ENCODE measurements around the gene ADAM33. TPM values are rescaled to one million over a fixed set of nuclear protein-coding genes. Genes with fewer than 3 reads are reported as not detected.

The ADAM33 gene
- polyA plus RNA-seq, 1 donor = 15.5 TPM

- H3K4me1 ChIP-seq (ENCODE audit: control insufficient read depth, insufficient read depth, low read length) = peaks cover 6% of the 10 kb centered on the region
- peaks cover 11% of the 10 kb centered on the region for H3K27me3 ChIP-seq (ENCODE audit: control insufficient read depth, insufficient read depth, low read length)
- no CpG with 5 or more reads among the region's 11 CpGs for WGBS (ENCODE audit: insufficient coverage, low lambda C conversion rate)
- no peaks in the 10 kb centered on the region for H3K9me3 ChIP-seq (ENCODE audit: control insufficient read depth, low read depth, low read length)
- DNase-seq = no peak
- no peak overlapping the region for H3K4me3 ChIP-seq (ENCODE audit: low read length)
- no peaks in the 10 kb centered on the region for H3K36me3 ChIP-seq (ENCODE audit: control insufficient read depth, insufficient read depth, low read length)
- H3K27ac ChIP-seq (ENCODE audit: low read length) = no peak overlapping the region
Measured at GRCh38 chr20:3689978-3690377, 8.2 kb upstream of the ADAM33 start.

- WGBS (ENCODE audit: insufficient coverage, low lambda C conversion rate) = no CpG with 5 or more reads among the region's 2 CpGs
- H3K27ac ChIP-seq (ENCODE audit: low read length) = no peak overlapping the region
- no peak for DNase-seq
- no peak overlapping the region for H3K4me3 ChIP-seq (ENCODE audit: low read length)
- peaks cover 25% of the 10 kb centered on the region for H3K27me3 ChIP-seq (ENCODE audit: control insufficient read depth, insufficient read depth, low read length)
- H3K36me3 ChIP-seq (ENCODE audit: control insufficient read depth, insufficient read depth, low read length) = no peaks in the 10 kb centered on the region
- H3K9me3 ChIP-seq (ENCODE audit: control insufficient read depth, low read depth, low read length) = no peaks in the 10 kb centered on the region
- peaks cover 6% of the 10 kb centered on the region for H3K4me1 ChIP-seq (ENCODE audit: control insufficient read depth, insufficient read depth, low read length)
Measured at GRCh38 chr20:3687655-3688054, 5.8 kb upstream of the ADAM33 start.

- Histone ChIP-seq H3K4me3 (ENCODE audit: low read length) (no peak overlapping the region), H3K36me3 (ENCODE audit: control insufficient read depth, insufficient read depth, low read length) (no peaks in the 10 kb centered on the region), H3K27me3 (ENCODE audit: control insufficient read depth, insufficient read depth, low read length) (peaks cover 31% of the 10 kb centered on the region), H3K9me3 (ENCODE audit: control insufficient read depth, low read depth, low read length) (no peaks in the 10 kb centered on the region), H3K27ac (ENCODE audit: low read length) (peak overlapping the region; percentile 39), H3K4me1 (ENCODE audit: control insufficient read depth, insufficient read depth, low read length) (peaks cover 6% of the 10 kb centered on the region)
- WGBS (ENCODE audit: insufficient coverage, low lambda C conversion rate) = no CpG with 5 or more reads among the region's 9 CpGs
- DNase-seq = peak; percentile 60 to 70
Measured at GRCh38 chr20:3686867-3687321, 5.1 kb upstream of the ADAM33 start.

DNA sequence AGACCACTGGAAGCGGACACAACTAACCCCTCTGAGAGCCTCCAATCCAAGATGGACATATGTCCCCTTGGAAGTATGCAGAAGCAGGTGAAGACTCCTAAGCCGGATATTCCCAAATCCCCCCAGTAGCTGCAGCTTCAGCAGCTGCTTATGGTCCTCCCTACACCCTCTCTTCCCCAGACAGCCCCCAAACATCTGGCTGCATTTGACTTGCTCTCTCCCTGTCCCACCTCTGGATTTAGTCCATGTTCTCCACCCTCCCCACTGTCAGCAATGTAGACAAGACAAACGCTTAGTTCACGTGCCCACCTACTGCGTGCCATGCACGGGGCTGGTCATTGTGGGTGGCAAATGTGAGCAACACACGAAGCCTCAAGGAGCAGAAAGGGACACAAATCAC, 4.6 kb upstream of the ADAM33 start:
- Histone ChIP-seq H3K27me3 (ENCODE audit: control insufficient read depth, insufficient read depth, low read length) (peaks cover 35% of the 10 kb centered on the region), H3K4me1 (ENCODE audit: control insufficient read depth, insufficient read depth, low read length) (peaks cover 6% of the 10 kb centered on the region), H3K4me3 (ENCODE audit: low read length) (no peak overlapping the region), H3K9me3 (ENCODE audit: control insufficient read depth, low read depth, low read length) (peaks cover 3% of the 10 kb centered on the region), H3K36me3 (ENCODE audit: control insufficient read depth, insufficient read depth, low read length) (no peaks in the 10 kb centered on the region), H3K27ac (ENCODE audit: low read length) (no peak overlapping the region)
- no CpG with 5 or more reads among the region's 7 CpGs for WGBS (ENCODE audit: insufficient coverage, low lambda C conversion rate)
- no peak for DNase-seq

DNA sequence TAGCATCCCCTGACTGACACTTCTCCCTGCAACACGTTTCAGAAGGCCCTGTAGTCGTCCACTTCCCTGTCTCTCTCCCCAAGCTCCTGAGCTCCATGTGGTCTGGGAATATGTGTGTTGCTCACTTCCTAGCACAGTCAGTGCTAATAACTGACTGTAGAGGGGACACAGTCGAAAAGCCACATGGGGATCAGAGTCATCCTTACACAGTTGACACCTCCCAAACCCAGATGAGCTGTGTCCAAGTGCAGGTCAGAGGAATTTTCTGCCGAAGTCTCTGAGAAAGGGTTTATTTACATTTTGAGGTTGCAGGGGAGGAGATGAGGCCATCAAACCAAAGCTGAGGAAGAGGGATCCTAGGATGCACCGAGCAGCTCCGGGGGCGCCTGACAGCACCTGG, 3.5 kb upstream of the ADAM33 start:
- Histone ChIP-seq H3K27ac (ENCODE audit: low read length) (no peak overlapping the region), H3K4me3 (ENCODE audit: low read length) (no peak overlapping the region), H3K4me1 (ENCODE audit: control insufficient read depth, insufficient read depth, low read length) (peaks cover 6% of the 10 kb centered on the region), H3K27me3 (ENCODE audit: control insufficient read depth, insufficient read depth, low read length) (peaks cover 46% of the 10 kb centered on the region), H3K9me3 (ENCODE audit: control insufficient read depth, low read depth, low read length) (peaks cover 3% of the 10 kb centered on the region), H3K36me3 (ENCODE audit: control insufficient read depth, insufficient read depth, low read length) (no peaks in the 10 kb centered on the region)
- WGBS (ENCODE audit: insufficient coverage, low lambda C conversion rate) = no CpG with 5 or more reads among the region's 7 CpGs
- no peak for DNase-seq

GRCh38 chr20:3681352-3681930, 369 bp downstream of the ADAM33 start:
- no peak overlapping the region for H3K27ac ChIP-seq (ENCODE audit: low read length)
- no peaks in the 10 kb centered on the region for H3K36me3 ChIP-seq (ENCODE audit: control insufficient read depth, insufficient read depth, low read length)
- peak overlapping the region; percentile 45 for H3K4me3 ChIP-seq (ENCODE audit: low read length)
- peaks cover 8% of the 10 kb centered on the region for H3K4me1 ChIP-seq (ENCODE audit: control insufficient read depth, insufficient read depth, low read length)
- H3K27me3 ChIP-seq (ENCODE audit: control insufficient read depth, insufficient read depth, low read length) = peaks cover 59% of the 10 kb centered on the region
- no CpG with 5 or more reads among the region's 32 CpGs for WGBS (ENCODE audit: insufficient coverage, low lambda C conversion rate)
- peaks cover 3% of the 10 kb centered on the region for H3K9me3 ChIP-seq (ENCODE audit: control insufficient read depth, low read depth, low read length)
- DNase-seq = no peak

- Histone ChIP-seq H3K27ac (ENCODE audit: low read length) (peak overlapping the region; percentile 33), H3K4me3 (ENCODE audit: low read length) (peak overlapping the region; percentile 45), H3K36me3 (ENCODE audit: control insufficient read depth, insufficient read depth, low read length) (no peaks in the 10 kb centered on the region), H3K9me3 (ENCODE audit: control insufficient read depth, low read depth, low read length) (peaks cover 3% of the 10 kb centered on the region), H3K27me3 (ENCODE audit: control insufficient read depth, insufficient read depth, low read length) (peaks cover 63% of the 10 kb centered on the region), H3K4me1 (ENCODE audit: control insufficient read depth, insufficient read depth, low read length) (peaks cover 8% of the 10 kb centered on the region)
- no CpG with 5 or more reads among the region's 15 CpGs for WGBS (ENCODE audit: insufficient coverage, low lambda C conversion rate)
- no peak for DNase-seq
Measured at GRCh38 chr20:3680701-3681351, 984 bp downstream of the ADAM33 start.

DNA sequence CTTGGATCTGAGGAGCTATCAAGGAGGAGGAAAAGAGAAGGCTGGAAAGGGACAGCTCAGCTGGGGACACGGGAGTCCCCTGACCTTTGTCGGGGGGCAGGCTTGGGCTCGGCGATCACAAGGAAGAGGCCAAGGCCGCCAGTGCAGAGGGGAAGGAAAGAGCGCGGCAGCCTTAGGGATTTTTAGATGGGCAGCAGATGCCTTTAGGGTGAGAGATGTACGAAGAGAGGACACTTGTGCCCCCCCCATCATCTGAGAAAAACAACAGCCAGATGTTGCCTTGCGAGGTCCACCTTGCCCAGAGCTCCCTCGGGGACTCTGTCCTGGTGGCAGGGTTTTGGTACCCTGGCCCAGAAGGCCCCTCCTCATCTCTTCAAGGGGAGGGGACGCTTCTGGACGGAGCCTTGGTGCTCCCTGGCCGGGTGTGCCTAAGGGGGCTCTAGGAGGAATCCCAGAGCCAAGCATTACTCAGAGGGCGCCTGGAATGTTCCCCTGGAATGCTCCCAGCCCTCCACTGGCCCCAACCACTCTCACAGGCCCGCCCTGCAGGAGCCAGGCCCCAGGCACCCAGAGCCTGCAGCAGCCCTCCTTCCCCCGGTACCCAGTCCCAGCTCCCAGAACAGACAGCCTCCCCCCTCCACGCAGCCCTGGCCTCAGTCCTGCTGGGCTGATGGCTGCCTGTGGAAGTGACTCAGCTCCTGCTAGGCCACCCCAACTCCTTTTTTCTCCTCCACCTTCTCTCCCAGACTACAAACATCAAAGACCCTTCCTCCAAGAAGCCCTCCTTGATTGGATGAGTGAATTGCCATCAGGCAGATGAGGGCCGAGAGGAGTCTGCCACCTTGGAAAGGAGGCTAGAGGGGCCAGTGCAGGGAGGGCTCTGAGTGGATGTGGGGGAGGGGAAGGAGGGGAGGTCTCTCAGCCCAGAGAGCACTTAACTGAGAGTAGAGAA, 1.8 kb downstream of the ADAM33 start:
- no peak overlapping the region for H3K4me3 ChIP-seq (ENCODE audit: low read length)
- no peak for DNase-seq

GRCh38 chr20:3678856-3679720, 2.7 kb downstream of the ADAM33 start:
- Histone ChIP-seq H3K4me3 (ENCODE audit: low read length) (no peak overlapping the region), H3K9me3 (ENCODE audit: control insufficient read depth, low read depth, low read length) (peaks cover 3% of the 10 kb centered on the region), H3K27me3 (ENCODE audit: control insufficient read depth, insufficient read depth, low read length) (peaks cover 73% of the 10 kb centered on the region), H3K27ac (ENCODE audit: low read length) (no peak overlapping the region), H3K36me3 (ENCODE audit: control insufficient read depth, insufficient read depth, low read length) (no peaks in the 10 kb centered on the region), H3K4me1 (ENCODE audit: control insufficient read depth, insufficient read depth, low read length) (peaks cover 8% of the 10 kb centered on the region)
- WGBS (ENCODE audit: insufficient coverage, low lambda C conversion rate) = no CpG with 5 or more reads among the region's 14 CpGs
- DNase-seq = no peak

More for the DNA sequence above, 1.8 kb downstream of the ADAM33 start:
- Histone ChIP-seq H3K9me3 (ENCODE audit: control insufficient read depth, low read depth, low read length) (peaks cover 3% of the 10 kb centered on the region), H3K27ac (ENCODE audit: low read length) (peak overlapping the region; percentile 33), H3K4me1 (ENCODE audit: control insufficient read depth, insufficient read depth, low read length) (peaks cover 8% of the 10 kb centered on the region), H3K27me3 (ENCODE audit: control insufficient read depth, insufficient read depth, low read length) (peaks cover 67% of the 10 kb centered on the region), H3K36me3 (ENCODE audit: control insufficient read depth, insufficient read depth, low read length) (no peaks in the 10 kb centered on the region)
- no CpG with 5 or more reads among the region's 18 CpGs for WGBS (ENCODE audit: insufficient coverage, low lambda C conversion rate)
